DMS 273 (cell line): ENCODE results near the gene NUBP2.

ENCODE experiments used
- DNase-seq: peaks from one replicate; lab custom pipeline; 2025; ENCODE audit not compliant: unreplicated experiment; lab: John Stamatoyannopoulos, UW

The NUBP2 gene, protein sequence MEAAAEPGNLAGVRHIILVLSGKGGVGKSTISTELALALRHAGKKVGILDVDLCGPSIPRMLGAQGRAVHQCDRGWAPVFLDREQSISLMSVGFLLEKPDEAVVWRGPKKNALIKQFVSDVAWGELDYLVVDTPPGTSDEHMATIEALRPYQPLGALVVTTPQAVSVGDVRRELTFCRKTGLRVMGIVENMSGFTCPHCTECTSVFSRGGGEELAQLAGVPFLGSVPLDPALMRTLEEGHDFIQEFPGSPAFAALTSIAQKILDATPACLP

DNA sequence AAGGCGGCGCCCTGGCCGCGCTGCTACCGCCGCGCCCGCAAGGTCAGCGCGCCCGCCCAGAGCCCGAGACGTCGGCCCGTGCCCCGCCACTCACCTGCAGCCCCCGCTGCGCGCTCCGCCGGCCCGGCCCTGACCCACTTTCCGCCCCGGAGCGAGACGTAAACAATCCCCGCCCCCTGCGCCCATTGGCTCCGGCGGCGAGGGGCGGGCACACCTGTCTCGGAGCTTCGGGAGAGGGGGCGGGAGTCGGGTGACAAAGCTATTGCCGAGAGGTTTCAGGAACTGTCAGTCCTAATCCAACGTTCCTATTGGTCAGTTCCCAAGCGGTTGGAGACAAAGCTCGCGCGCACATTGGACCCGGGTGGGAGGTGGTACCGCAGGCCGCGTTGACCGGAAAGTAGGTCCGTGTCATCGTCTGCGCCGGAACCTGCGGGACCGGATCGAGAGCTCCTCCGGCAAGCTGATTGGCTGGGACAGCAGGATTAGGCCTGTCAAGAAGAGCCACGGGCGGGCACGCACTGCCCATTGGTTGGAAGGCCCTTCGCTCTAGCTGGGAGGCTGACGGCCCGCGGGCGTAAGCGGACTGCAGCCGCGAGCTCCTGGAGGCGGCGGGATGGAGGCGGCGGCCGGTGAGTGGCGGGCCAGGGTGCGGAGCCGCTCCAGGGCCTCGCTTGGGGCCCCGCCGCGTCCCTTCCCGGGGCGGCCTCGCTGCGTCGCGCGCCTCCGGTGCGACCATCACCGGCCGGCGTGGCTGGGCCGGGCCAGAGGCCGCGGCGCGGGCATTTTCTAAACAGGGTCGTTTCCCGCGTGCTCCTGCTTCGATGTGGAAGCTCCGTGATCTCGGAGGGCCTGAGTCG, at the start of gene NUBP2, which contains the start of gene SPSB3:
Gene NUBP2 (plus strand): TSS at position 553 of the 857 bp plus-strand sequence. CDS start 61 bp downstream, at position 614.
Gene SPSB3 (minus strand): TSS at position 164 of the 857 bp plus-strand sequence. CDS start 1,088 bp downstream, outside the sequence.
- DNase-seq, result peak; percentile 100

DNA sequence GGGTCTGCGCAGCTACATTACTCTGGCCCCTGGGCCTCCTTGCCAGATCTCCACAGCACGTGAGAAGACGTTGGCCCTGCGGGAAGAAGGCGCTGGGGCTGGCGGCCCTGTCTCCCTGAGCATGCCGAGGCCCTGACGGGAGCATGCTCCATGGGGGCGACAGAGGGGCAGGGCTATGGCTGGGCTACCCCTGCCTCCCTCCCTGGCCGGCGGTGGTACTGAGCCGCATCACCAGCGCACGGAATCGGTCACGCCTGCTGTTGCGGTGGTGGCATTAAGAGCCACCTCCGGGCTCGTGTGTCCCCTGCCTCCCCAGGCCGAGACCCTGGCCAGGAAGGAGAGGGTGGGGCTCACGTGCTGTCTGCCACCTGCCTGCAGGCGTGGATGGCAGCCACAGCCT, 48.6 kb upstream of the NUBP2 start:
- no peak for DNase-seq

DNA sequence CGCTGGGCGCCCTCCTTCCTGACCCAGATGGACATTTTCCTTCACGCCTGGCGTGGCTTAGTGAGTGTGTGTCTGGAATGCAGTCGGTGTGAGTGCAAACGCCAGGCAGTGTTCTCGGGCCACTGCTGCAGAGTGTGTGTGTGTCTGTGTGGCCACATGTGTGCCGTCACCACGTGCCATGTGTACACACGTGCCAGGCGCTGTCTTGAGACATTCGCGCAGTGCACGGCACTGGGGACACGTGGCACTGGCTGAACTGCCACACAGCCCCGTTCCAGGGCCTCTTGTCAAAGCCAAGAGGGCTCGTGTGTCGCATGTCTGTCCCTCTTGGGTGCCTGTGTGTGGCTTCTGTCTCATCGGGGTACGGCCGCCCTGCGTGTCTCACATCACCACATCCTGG, 47.9 kb upstream of the NUBP2 start:
- DNase-seq, result no peak

DNA sequence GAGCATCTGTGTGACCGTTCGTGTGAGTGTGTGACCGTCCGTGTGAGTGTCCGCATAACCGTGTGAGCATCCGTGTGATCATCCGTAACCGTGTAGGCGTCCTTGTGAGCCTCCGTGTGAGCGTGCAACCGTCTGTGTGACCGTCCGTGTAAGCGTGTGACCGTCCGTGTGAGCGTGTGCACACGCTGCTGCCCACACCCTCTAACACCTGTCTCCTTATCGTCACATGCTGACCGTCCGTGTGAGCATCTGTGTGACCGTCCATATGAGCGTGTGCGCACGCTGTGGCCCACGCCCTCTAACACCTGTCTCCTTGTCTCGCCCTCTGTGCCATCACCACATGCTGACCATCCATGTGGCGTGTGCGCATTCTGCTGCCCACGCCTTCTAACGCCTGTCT, 42.5 kb upstream of the NUBP2 start:
- DNase-seq, result no peak

DNA sequence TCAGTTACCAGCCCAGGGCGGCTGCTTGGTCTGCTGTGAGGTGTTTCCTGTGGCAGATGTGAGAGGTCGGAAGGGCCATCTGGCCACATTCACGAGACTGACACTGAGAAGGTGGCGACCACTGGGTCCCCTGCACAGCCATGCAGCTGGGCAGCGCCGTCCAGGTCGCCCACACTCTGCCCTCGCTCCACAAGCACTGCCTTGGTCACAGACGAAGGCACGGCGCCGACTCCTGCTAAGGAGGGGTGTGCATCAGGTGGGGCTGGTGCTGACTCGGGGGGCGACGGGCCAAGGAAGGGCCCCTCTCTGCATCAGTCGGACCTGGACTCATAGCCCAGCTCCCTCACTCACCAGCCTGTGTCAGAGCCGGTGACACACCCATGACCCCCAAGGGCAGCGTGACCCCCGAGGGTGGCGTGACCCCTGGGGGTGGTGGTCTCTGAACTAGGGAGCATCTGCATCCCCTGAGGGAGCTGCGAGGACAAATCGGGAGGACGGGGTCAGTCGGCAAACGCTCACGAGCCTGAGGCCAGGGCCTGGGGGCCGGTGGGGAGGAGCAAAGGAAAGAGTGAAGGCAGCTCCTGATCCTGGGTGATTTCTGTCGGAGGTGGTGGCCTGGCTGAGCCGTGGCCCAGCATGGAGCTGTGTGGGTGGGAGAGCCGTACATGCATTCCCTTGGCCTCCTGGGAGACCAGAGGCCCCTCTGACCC, 41.8 kb upstream of the NUBP2 start:
- DNase-seq, result no peak

DNA sequence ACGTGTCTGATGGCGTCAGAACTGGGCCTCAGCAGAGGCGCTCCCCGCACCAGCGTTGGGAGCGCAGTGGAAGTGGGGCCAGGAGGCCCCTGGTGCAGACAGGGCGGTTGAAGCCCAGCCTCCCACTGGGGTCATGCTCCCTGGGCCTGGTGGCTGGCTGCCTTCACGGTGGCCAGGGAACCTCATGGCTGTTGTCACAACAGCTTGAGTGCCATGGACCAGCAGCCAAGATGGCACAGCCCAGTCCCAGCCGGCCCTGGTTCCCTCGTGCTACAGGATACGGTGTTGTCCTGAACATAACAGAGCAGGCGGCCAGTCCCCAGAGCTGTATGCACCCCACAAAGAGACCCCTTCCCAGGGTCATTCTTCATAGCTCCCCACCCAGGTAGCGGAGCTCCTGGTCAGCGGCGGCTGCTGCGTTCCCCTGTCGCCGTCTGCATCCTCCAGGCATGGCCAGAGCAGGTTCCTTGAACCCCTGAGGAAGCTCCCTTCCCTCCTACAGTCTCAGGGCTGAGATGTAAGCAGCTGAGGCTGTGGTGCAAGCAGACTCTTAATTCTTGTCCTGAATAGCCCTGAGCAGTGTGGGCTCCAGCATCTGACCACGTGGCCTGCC, 41.1 kb upstream of the NUBP2 start:
- no peak for DNase-seq

DNA sequence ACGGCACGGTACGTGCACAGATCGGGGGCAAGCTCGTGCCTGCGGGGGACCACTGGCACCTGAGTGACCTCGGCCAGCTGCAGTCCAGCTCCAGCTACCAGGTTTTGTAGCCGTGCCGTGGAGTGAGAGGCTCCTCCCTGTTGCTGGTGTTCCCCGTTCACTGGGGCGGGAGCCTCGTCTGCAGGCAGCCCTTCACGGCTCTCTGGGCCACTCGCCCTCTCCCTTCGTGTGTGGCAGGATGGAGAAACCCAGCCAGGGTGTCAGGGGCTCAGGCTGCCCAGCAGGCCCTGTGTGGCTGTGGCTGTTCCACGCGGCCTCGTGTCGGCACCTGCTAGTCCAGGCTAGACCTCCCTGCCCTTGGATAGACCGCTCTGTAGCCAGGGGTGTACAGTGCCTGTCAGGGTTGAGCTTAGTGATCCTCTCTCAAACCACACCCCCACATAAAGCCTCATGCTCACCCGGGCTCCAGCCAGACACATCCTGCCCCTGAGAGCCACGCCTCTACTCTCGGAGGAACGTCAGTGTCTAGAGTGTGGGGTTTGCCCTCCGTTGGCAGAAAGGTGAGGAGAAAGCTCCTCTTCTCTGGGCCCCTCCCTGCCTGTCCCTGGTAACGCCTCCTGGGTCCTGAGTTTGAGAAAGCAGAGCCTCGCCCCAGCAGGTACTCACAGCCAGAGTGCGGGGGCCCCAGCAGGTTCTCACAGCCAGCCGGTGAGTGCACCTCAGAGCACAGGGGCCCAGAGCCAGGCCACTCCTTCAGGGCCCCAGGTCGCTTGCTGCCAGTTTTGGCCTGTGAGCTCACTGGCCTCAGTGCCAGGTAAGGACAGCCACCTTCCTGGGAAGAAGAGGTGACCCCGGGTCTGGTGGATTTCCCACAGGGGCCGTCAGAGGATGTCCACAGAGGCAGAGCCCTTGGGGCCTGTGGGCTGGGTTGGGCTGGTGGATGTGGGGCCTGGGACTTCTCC, 39.1 kb upstream of the NUBP2 start:
- no peak for DNase-seq

DNA sequence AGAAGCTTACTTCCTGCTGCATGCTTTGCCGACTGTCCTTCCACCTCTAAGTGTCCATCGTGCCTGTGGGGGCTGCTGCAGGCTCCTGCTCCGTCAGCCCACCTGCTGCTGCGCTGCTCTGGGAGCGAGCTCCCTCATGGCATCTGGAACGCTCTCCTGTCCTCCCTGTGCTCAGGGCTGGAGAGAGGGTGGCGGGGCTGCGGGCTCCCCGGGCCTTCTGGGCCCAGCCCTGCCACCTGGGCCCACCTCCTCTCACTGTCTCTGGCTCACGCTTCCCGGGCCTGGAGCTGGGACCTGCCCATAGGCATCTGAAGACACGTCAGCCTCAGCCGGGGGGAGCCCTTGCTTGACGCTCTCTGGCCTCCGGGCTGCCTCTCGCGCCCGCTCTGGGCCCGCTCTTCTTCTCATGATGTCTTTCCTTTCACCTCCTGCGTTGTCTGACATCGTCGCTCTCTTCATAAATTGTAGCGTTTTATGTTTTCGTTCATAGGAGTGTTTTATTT, 38.4 kb upstream of the NUBP2 start:
- DNase-seq, result no peak

DNA sequence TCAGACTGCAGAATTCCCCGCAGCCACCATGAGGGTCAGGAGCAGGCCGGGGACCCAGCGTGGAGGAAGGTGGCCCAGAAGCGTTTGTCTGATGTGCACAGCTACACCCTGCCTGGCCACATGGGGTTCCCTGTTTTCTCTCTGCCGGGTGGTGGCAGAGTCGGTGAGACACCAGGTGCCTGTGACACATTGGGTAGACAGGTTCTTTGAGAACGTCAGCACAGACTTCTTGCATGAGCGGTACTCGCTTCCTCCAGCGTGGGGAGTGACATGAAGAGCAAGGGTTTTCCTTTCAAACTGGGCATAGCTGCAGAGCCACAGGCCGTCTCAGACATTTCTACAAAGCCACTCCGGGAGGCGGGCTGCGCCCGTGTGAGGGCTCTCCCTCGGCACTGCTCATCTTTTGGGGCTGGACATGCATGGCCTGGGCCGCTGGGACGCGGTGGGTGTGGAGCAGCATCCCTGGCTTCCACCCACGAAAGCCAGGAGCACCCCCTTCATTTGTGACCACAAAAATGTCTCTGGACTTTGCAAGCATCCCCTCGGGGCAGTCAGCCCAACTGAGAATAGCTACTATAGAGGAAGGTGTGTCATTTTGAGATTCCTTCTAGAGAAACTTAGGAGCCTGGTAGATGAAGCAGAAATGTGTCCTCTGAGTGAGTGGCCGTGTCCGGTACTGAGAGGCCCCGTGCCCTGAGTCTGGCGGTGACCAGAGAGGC, 37.4 kb upstream of the NUBP2 start:
- DNase-seq, result no peak

DNA sequence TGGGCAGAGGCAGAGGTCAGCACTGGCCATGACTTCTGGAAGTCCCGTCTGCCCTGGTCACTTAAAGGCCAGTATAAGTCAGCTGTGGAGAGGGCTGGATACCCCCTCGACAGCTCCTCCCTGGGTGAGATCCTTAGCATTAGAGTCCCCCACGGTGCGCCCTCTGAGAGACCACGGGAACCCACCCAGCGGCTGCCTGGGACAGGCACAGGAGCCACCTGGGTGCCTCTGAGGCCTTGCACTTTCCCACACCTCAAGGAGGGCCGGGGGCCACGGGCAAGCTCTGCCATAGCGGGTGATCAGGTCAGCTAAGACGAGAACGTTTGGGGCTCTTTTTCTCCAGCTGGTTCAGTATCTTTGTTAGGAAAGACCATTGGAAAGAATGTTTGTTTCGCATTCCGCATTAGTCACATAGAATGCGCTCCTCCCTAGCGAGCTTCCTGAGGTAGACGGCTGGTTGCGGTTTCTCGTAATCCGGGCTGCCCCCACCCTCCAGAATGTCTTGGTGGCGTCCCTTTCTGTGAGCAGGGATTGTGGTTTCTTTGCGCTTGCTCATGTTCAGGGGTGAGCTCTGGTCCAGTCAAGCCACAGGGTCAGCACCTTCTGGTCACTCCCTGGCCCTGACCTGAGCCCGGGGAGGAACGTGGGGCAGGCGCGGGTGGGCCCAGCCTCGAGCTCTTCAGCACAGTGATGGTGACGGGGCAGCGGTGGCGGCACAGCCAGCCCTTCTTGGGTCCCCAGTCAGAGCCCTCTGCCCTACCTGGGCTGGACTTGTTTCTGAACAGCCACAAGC, 36.7 kb upstream of the NUBP2 start:
- no peak for DNase-seq

DNA sequence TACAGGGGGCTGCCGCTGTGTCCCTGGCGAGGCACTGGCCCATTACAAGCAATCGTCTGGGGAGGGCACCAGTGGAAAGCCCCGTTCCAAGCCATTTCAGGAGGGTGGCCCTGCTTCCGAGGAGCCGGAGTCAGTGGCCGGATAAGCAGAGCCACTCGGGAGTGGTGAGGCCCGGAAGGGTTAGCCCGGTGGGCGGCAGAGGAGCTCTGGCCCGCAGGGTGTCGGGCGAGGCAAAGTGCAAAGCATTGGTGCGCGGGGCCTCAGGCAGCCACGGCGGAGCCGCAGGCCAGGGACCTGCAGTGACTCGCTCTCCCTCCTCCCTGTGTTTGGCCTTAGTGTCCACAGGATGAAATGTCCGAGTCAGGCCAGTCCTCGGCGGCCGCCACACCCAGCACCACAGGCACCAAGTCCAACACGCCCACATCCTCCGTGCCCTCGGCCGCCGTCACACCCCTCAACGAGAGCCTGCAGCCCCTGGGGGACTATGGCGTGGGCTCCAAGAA, 36.0 kb upstream of the NUBP2 start:
- DNase-seq, result no peak

DNA sequence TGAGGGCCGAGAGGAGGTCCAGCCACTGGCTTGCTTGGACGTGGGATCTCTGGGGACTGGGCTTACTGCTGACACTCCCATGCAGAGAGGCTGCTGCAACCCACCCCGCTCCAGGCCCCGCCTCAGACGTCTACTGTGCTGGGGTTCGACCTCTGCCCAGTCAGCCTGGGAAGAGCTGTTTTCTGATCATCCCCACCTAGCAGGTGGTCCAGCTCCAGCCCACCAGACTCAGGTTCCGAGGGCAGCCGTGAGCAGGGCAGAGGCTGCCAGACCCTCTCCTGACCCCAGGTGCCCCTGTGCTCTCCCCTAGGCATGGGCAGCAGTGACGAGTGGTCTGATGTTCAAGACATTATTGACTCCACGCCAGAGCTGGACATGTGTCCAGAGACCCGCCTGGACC, 34.8 kb upstream of the NUBP2 start:
- DNase-seq, result no peak

DNA sequence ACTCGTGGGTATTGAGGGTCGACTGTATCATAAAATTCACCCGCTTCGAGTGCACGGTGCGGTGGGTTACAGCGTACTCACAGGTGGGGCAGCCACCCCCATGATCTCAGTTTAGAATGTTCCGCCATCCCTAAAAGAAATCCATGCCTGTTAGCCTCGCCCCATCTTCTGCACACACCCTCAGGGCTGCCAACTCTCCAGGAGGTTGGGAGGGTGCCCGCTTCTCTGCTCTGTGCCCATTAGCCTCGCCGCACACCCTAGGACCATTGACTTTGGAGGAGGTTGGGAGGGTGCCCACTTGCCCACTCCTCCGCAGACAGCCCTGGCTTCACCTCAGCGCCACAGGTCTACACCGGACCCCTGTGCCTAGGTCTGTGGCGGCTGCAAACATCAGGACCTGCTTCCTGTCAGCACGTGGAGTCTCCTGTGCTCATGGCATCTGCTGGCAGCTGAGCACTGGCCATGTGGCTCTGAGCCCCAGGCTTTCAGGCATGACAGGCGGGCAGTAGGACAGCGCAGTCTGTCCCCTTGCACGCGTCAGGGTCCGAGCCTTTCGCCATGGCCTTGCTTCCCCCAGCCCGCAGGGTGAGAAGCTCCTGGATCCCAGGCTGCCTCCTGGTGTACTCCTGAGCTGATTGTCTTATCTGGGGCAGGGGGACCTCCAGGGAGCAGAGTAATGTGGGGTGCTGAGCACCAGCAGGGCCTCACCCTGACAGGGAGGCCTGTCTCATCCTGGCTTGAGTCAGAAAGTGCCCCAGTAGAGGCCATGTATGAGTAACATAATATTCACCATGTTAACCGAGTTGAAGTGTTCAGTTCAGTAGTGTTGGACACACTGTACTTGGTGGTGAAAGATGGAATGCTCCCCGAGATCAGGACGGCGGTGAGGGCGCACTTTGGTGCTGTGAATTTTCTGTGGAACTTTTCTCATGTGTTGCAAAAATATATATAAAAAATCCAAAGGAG, 33.3 kb upstream of the NUBP2 start:
- no peak for DNase-seq

DNA sequence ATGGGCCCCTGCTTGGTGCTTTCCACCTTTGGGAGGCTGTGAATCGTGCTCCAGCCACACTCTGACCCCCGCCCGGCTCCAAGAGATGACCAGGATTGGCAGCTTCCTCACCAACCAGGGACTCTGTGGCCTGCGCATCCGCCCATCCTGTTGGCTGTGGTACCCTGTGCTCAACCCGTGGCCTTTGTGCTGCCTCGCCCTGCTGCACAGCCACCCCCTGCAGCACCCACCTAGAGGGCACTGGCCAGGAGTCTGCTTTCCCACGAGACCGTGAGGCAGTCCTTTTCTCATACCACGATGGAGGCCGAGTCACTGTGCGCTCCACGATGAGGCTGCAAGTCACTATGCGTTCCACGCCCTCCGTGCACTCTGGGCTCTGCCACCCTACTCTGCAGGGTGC, 30.8 kb upstream of the NUBP2 start:
- no peak for DNase-seq

DNA sequence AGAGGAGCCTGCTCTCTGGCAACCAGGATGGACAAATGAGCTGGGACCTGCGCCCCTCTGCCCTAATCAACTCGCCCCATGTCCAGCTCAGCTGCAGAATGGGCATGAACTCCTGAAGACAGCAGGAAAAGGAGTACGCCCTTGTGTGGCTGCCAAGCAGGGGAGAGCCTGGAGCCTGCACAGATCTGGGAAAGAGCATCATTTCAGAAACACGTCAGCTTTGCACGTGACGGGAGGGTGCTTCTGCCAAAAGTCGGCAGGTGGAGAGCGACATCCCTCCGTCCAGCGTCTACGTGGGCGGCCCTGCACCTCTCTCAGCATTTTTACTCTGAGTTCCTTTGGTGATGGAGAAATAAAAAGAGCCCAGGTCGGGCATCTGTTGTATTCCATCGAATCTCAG, 29.9 kb upstream of the NUBP2 start:
- DNase-seq, result no peak

DNA sequence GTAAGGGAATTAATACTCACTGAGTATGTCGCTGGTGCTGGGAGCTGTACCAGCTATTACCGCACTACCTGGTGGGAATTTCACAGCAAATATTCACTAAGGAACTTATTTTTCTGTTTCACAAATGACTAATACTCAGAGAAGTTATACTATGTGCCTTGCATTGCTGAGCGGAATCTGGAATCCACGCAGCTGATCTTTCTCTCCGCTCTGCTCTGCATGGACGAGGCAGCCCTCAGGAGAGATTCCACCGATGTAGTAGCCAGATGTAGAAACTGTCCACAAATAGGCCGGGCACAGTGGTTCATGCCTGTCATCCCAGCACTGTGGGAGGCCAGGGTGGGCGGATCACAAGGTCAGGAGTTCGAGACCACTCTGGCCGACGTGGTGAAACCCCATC, 28.6 kb upstream of the NUBP2 start:
- DNase-seq, result no peak
